Limb (tissue), 2 donors: ENCODE data around the gene AMN1.
"Not testable (repeated sequence)": the region's sequence is repeated elsewhere in the genome, so short reads cannot be mapped to it uniquely, and the experiment has no call there.

Experiments
- DNase-seq, 2 donors: peaks; one replicate each; pipeline ENCODE4 v3.0.0-alpha.2; 2016; ENCODE audit errors: extremely low spot score in 2 of 2

AMN1 gene

DNA sequence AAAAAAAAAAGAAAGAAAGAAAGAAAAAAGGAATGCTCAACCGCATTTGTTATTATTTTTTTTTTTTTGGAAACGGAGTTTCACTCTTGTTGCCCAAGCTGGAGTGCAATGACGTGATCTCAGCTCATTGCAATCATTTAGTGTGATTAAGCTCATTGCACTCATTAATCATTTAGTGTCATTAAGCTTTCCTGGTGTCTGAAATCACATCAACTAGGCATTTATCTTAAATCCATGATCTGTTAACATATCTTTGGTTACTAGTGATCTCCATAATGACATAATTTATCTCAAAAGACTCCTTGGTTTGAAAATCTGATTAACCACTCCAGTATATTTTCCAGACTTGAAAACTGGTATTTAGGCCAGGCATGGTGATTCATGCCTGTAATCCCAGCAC is 43.0 kb downstream of the AMN1 start:
- DNase-seq, result no peak

DNA sequence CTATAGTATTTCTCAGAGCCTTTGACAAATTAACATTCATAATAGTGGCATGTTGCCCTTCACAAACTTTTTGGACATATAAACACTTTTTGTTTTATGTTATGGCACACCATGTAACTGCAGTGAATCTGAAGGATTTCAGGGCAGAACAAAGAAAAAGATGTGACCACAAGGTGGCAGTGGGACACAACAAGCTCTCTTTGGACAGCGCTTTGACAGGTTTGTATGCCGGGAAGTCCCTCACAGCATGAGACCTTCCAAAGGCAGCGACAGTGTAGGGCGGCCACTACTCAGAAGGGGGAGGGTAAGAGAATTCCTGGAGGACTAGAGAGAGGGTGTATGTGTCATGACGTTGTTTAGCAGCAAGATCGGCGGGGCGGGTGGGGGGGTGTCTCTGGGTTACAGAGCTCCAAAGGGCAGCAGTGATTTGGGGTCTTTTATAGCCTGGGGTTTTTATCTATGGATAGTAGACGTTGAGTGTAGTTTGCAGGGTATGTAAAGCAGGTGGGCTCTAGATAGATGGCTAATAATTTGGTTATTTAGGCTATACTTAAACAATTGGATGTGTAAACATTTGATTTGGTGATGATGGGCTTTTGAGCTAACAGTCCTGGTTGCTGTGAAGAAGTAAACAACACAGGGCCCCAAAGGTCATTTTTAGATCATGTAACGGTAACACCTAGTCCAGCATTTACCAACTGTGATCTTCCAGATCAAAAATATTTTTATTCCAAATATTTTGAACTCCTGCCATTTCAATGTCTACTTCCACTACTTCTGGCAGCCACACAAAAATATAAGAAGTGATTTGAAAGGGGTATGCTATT is 46.5 kb downstream of the AMN1 start:
- DNase-seq, result peak in 1 of 2 donors; percentile 25

GRCh38 chr12:31672521-31672920 is 56.3 kb downstream of the AMN1 start:
- no peak for DNase-seq

- DNase-seq, result not testable (repeated sequence)
Observed at GRCh38 chr12:31669582-31669981, 59.2 kb downstream of the AMN1 start.

DNA sequence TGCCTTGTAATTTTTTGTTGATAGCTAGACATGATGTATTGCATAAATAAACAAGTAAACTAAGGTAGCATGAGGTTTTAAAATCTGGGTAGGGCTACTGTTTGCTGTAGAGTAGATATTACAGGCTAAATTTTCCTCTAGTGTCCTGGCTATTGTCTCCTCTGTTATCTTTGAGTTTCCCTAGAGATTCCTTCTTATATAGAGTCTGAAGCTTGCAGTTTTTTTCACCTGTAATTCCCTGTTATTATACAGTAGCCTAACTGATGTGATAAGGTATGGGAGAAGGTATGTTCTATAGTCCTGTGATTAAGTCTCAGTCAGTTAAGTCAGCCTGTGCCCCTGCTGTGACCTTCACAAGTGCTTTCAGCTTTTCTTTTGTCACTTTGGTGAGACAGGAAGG is 59.8 kb downstream of the AMN1 start:
- no peak for DNase-seq

DNA sequence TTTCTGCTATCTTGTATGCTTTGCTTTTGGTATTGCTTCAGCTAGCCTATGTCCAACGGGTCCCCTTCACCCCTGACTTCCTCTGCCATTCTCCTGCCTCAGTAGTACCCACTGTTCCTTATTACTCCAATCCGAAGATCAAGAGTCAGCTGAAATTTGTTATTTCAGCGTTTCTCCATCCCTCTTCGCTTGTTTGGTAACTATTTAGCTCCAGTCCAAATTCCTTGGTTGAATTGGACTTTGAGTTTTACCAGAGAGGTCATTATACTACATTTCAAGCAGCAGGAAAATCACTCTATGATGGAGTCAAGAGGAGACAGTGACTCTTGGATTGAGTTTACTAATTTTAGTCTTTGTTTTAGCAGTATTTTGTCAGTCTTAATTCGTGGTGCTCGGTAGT is 64.8 kb downstream of the AMN1 start:
- DNase-seq, result no peak

- DNase-seq, result no peak
Observed at GRCh38 chr12:31663576-31663975, 65.2 kb downstream of the AMN1 start.

DNA sequence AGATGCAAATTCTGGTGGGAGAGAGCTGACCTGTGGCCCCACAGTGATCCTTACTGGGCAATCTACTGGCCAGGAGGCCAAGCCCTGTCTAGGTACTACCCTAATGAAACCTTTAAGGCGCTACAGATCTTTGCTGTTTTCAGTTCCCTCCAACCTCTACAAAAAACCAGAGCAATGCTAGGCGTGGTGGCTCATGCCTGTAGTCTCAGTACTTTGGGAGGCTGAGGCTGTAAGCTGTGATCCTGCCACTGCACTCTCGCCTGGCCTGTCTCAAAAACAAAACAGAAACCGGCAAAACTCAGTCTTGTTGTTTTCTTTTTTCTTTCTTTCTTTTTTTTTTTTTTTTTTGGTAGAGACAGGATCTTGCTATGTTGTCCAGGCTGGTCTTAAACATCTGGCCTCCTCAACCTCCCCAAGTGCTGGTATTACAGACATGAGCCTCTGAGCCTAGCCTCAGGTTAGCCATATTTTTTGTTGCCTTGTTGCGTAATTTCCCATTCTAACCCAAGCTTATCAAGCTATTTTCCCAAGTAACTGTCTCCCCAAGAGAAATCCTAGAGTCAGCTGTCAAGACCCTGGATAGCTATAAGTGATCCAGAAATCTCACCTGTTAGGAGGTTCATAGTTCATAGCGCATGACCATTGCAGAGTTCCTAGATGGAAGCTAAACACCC is 66.5 kb downstream of the AMN1 start:
- no peak for DNase-seq

DNA sequence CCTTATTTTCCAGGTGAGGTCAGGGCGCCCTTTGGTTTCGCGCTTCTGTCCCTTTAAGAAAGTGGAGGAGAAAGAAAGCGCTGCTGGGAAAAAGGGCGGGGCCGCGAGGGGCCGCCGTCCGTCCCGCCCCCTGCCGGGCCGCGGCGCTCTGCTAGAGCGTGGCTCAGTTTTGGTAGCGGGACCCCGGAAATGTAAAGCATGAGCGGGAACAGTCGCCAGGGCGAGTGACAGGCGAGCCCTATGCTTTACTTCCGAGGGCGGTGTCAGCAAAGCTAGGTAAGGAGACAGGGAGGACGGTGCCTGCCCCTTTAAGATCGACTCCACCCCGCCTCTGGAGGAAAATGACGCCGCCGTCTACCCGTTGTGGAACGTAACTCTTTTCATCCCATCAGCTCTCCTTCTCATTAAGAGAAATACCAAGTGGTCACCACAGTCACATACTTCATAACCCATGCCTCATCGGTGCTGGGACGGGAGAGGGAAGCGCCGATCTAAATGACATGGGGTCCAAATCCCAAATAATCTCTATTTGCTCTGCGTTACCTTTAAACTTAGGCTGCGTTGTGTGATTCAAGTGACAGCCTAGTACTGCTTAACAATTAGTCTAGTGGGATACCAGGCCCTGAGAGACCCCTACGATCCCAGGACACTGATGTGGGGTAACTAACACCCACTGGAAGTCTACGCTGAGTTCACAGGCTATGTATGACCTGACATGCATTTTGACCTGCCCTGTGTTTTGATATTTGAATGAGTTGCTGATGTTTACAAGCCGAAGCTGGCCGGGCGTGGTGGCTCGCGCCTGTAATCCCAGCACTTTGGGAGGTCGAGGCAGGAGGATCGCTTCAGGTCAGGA is 69.5 kb downstream of the AMN1 start, which contains the start of gene ETFBKMT:
ETFBKMT (plus strand) TSS at position 602 of the 856 bp plus-strand sequence. CDS start 2,266 bp downstream, outside the sequence.
- DNase-seq, result peak; percentile 88 to 90

DNA sequence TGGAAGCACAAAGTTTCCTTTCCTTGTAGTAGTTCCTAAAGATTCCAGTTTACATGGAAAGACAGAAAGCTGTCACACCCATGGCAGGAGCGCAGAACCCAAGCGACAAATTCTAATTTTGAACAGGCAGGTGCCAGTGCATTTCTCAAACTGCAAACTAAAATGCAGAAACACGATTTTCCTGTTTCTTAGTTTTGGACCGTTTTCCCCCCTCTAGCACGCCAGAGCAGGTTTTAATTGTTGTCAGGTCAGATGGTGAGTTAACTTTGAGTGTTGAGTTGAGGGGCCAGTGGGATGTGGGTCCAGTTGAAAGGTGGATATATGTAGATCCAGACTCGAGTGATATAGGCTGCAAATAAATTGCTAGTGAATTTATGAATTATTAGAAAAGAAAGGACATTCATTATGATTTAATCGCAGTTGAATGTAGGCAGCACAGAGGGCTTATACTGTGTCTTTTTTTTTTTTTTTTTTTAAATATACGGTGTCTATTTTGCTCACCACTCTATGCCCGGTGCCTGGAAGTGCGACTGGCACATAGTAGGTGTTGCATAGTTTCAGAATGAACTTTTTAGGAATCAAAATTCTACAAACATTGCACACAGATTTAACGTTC is 70.2 kb downstream of the AMN1 start:
- no peak for DNase-seq

- DNase-seq, result no peak
Observed at GRCh38 chr12:31655792-31656191, 73.0 kb downstream of the AMN1 start.

DNA sequence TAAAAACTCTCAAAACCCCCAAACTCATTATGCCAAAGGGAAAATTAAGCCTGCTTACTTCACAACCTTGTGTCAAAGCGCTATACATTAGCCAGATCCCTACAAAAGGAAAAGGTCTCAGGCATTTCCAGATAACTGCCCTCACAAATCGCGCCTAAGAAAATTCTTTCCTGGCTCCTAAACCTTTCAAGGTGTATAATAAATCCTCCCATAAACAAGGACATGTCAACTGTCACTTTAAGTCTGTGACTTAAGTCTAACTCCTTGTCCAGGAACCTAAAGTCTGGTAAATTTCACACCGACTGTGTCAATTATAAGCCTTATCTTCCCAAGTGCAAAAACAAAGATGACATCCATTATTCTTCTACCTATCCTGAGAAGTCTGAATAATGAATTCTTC is 73.6 kb downstream of the AMN1 start:
- DNase-seq, result no peak

DNA sequence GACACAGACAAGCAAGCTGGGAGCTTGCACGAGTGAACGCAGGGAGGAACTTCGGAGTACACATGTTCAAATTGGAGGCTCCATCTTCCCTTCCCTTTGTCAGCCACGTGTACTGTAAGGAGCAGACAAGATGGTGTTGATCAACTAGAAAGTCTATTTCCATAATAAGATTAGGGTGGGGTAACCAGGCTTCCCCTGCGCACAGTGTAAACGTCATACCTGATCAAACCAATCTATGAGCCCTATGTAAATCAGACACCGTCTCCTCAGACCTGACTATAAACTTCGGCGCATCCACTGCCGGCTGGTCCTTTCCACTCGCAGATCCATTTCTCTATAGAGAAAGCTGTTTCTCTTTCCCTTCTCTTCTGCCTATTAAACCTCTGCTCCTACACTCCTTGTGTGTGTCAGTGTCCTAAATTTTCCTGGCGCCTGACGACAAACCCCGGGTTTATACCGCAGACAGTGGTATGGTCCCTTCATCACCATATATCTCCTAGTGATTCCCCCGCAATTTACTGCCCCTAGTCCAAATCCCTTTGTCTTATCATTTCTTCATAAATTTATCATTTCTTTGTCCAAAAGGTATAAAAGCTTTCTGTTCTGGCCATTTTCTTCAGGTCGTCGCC is 76.8 kb downstream of the AMN1 start:
- DNase-seq, result no peak

DNA sequence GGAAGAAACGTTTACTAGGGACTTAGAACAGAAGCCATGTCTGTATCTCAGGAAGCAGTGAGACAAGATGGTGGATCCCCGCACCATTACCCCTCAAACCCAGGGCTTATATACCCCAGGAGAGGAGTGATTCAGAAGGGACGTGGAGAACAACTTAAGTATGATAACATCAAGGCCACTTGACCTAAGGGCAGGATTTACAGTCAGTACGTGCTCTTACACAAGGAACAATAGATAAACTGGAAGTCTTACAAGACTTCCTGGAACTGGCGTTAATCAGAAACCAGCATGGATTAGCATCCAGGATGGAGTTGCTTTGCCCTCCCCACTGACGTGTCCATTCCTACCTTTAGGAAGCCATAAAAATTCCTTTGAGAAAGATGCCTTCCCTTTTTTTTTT is 77.9 kb downstream of the AMN1 start:
- no peak for DNase-seq

DNA sequence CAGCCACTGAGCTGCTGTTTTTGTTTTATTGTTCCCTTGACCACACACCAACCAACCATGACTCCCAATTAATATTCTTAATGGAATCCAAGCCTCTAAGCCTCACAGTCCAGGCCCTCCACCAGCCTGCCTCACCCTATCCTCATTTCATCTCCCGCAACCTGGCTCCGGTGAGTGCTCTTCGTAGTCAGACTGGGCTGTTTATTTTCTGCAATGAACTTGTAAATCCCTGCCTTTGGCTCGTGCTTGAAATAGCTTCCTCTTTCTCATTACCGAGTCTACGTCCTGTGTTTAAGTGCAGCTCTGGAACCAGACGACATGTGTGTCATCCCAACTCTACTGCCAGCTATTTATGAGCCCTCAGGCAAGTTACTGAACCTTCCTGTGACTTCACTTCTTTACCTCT is 81.7 kb downstream of the AMN1 start:
- DNase-seq, result no peak

DNA sequence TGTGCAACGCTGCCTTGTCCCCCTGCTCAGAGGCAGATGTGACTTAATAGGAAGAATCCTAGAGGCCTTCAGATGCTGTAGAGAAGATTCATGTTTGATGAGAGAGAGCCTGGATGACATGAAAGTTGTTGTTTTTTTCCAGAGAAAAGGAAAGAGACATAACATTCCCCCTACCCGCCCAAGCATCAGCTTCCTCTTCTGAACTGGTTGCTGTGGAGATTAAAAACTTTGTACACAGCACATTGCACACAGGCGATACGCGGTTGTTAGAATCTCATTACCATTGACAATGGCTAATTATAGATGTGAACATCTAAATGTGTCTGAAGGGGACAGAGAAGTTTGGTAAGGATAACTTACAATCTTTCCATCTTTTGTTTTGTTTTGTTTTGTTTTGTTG is 82.9 kb downstream of the AMN1 start:
- no peak for DNase-seq

DNA sequence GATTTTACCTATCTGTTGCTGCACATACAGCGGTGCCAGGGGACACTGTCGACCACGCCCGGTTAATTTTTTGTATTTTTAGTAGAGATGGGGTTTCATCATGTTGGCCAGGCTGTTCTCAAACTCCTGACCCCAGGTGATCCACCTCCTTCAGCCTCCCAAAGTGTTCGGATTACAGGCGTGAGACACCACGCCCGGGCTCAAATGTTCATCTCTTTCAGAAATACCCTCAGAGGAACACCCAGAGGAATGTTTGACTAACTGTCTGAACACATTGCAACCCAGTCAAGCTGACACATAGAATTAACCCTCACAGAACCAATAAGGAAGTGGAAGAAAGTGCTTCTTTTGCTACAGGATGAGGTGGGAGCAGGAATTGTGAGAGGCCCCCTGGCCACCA is 84.3 kb downstream of the AMN1 start:
- no peak for DNase-seq

- no peak for DNase-seq
Observed at GRCh38 chr12:31641509-31642090, 87.2 kb downstream of the AMN1 start.

- DNase-seq, result no peak
Observed at GRCh38 chr12:31634620-31635019, 94.2 kb downstream of the AMN1 start.

DNA sequence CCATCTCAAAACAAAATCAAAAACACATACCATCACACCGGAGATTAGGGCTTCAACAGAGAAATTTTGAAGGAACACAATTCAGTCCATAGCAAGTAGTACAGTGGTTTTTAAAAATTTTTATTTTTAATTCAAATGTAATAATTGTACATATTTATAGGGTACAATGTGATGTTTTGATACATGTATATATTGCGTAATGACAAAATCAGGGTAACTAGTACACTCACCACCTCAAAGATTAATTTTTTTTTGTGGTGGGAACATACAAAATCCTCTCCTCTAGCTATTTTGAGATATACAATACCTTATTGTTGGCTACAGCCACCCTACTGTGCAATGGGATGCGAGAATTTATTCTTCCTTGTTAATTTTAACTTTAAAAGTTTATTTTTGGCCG is 95.4 kb downstream of the AMN1 start:
- DNase-seq, result no peak

- no peak for DNase-seq
Observed at GRCh38 chr12:31631809-31632208, 97.0 kb downstream of the AMN1 start.
